AG10803 (cell line): ENCODE measurements around the gene GJD2.

Experiments used
- DNase-seq: peaks from one replicate; pipeline ENCODE4 v3.0.0; 2010; ENCODE audit warnings: low read depth
- H3K4me3 ChIP-seq: 2 replicates; pipeline ENCODE4 v1.5.1; 2011; ENCODE audit warnings: mild to moderate bottlenecking, low read length, control low read depth
- CTCF ChIP-seq: conservative IDR thresholded peaks from 2 replicates; pipeline ENCODE4 v1.5.1; 2011; ENCODE audit warnings: mild to moderate bottlenecking, low read length, control low read depth, inconsistent platforms

GJD2 gene

GRCh38 chr15:34754674-34755418 lies at the start of gene GJD2:
TSS of gene GJD2 (minus strand) at chr15:34754998. CDS start at chr15:34754488, 510 bp downstream.
- no peak for DNase-seq
- no peak within 1 kb of the TSS for H3K4me3 ChIP-seq
- TF ChIP-seq CTCF, result no peak

- TF ChIP-seq CTCF, result no peak
- no peak for DNase-seq
- H3K4me3 ChIP-seq, result no peak overlapping the region
Measured at GRCh38 chr15:34804113-34804512, 49.3 kb upstream of the GJD2 start.

- DNase-seq, result no peak
- TF ChIP-seq CTCF, result no peak
- no peak overlapping the region for H3K4me3 ChIP-seq
Measured at GRCh38 chr15:34802803-34803750, 48.3 kb upstream of the GJD2 start.

GRCh38 chr15:34802371-34802770 lies 47.6 kb upstream of the GJD2 start:
- no peak for TF ChIP-seq CTCF
- no peak for DNase-seq
- no peak overlapping the region for H3K4me3 ChIP-seq

- H3K4me3 ChIP-seq, result no peak overlapping the region
- no peak for DNase-seq
- no peak for TF ChIP-seq CTCF
Measured at GRCh38 chr15:34799149-34800101, 44.6 kb upstream of the GJD2 start.

- no peak for TF ChIP-seq CTCF
- no peak for DNase-seq
- no peak overlapping the region for H3K4me3 ChIP-seq
Measured at GRCh38 chr15:34796847-34797435, 42.1 kb upstream of the GJD2 start.
